Central memory CD8-positive, alpha-beta T cell (primary cell): ENCODE results near the gene DUSP11.
A peak's percentile ranks its signal among the peaks of the same experiment; 100 is the strongest.
"Not testable (repeated sequence)": the region's sequence is repeated elsewhere in the genome, so short reads cannot be mapped to it uniquely, and the experiment has no call there.

Experiments used
- ATAC-seq: fragments of 150-1000 bp; cut with Tn5 transposase; replicated peaks from 2 replicates; pipeline ENCODE4 v1.10.0; 2022; ENCODE audit warnings: mild to moderate bottlenecking, moderate FRiP score, moderate number of reproducible peaks; ENCODE audit not compliant: poor library complexity, severe bottlenecking; ENCODE audit errors: extremely low read depth
- DNase-seq, 2 donors: peaks; one replicate each; pipeline ENCODE4 v3.0.0; 2021; ENCODE audit warnings: low spot score in 2 of 2
- H3K27ac Mint-ChIP-seq: one replicate; pipeline ENCODE4 v1.8.0; 2022; ENCODE audit warnings: low read depth, mild to moderate bottlenecking, moderate library complexity, mixed read lengths
- H3K27me3 Mint-ChIP-seq: one replicate; pipeline ENCODE4 v1.8.0; 2022; ENCODE audit warnings: mixed read lengths
- H3K36me3 Mint-ChIP-seq: one replicate; pipeline ENCODE4 v1.8.0; 2022; ENCODE audit warnings: mild to moderate bottlenecking, moderate library complexity, mixed read lengths; ENCODE audit not compliant: insufficient read depth
- H3K4me1 Mint-ChIP-seq: one replicate; pipeline ENCODE4 v1.8.0; 2022; ENCODE audit warnings: mixed read lengths
- H3K4me3 Mint-ChIP-seq: one replicate; pipeline ENCODE4 v1.8.0; 2022; ENCODE audit warnings: mild to moderate bottlenecking, moderate library complexity, mixed read lengths
- H3K9me3 Mint-ChIP-seq: one replicate; pipeline ENCODE4 v1.8.0; 2022; ENCODE audit warnings: mixed read lengths

Gene DUSP11

GRCh38 chr2:73764945-73765344, 15.0 kb downstream of the DUSP11 start:
- no peak overlapping the region for H3K4me3 Mint-ChIP-seq
- DNase-seq, result no peak
- no peaks in the 10 kb centered on the region for H3K27me3 Mint-ChIP-seq
- no peak overlapping the region for H3K27ac Mint-ChIP-seq
- no peak for ATAC-seq
- H3K4me1 Mint-ChIP-seq, result peaks cover 9% of the 10 kb centered on the region
- no peaks in the 10 kb centered on the region for H3K9me3 Mint-ChIP-seq
- peaks cover 75% of the 10 kb centered on the region for H3K36me3 Mint-ChIP-seq

- peak overlapping the region; percentile 32 for H3K27ac Mint-ChIP-seq
- no peak for ATAC-seq
- H3K36me3 Mint-ChIP-seq, result peaks cover 64% of the 10 kb centered on the region
- no peaks in the 10 kb centered on the region for H3K27me3 Mint-ChIP-seq
- H3K9me3 Mint-ChIP-seq, result no peaks in the 10 kb centered on the region
- DNase-seq, result no peak
- H3K4me1 Mint-ChIP-seq, result peaks cover under 1% of the 10 kb centered on the region
- H3K4me3 Mint-ChIP-seq, result no peak overlapping the region
Observed at GRCh38 chr2:73762571-73762970, 17.3 kb downstream of the DUSP11 start.

- Mint-ChIP-seq H3K27me3 (no peaks in the 10 kb centered on the region), H3K9me3 (no peaks in the 10 kb centered on the region), H3K4me3 (no peak overlapping the region), H3K4me1 (no peaks in the 10 kb centered on the region), H3K27ac (no peak overlapping the region), H3K36me3 (peaks cover 54% of the 10 kb centered on the region)
- no peak for DNase-seq
- ATAC-seq, result no peak
Observed at GRCh38 chr2:73759904-73760303, 20.0 kb downstream of the DUSP11 start.

- H3K9me3 Mint-ChIP-seq, result peaks cover 3% of the 10 kb centered on the region
- no peak for DNase-seq
- no peaks in the 10 kb centered on the region for H3K27me3 Mint-ChIP-seq
- no peak overlapping the region for H3K4me3 Mint-ChIP-seq
- H3K4me1 Mint-ChIP-seq, result peaks cover 3% of the 10 kb centered on the region
- no peak overlapping the region for H3K27ac Mint-ChIP-seq
- no peak for ATAC-seq
- peaks cover 56% of the 10 kb centered on the region for H3K36me3 Mint-ChIP-seq
Observed at GRCh38 chr2:73759285-73759764, 20.6 kb downstream of the DUSP11 start.

GRCh38 chr2:73754332-73754731, 25.6 kb downstream of the DUSP11 start:
- peaks cover 33% of the 10 kb centered on the region for H3K36me3 Mint-ChIP-seq
- not testable (repeated sequence) for ATAC-seq, H3K9me3 Mint-ChIP-seq, H3K4me1 Mint-ChIP-seq, H3K27me3 Mint-ChIP-seq, H3K27ac Mint-ChIP-seq, H3K4me3 Mint-ChIP-seq, DNase-seq

- peaks cover 2% of the 10 kb centered on the region for H3K4me1 Mint-ChIP-seq
- ATAC-seq (no peak), DNase-seq (no peak)
- peaks cover 2% of the 10 kb centered on the region for H3K9me3 Mint-ChIP-seq
- H3K36me3 Mint-ChIP-seq, result peaks cover 22% of the 10 kb centered on the region
- no peak overlapping the region for H3K27ac Mint-ChIP-seq
- H3K27me3 Mint-ChIP-seq, result no peaks in the 10 kb centered on the region
- H3K4me3 Mint-ChIP-seq, result no peak overlapping the region
Observed at GRCh38 chr2:73749314-73749713, 30.6 kb downstream of the DUSP11 start.

- H3K27ac Mint-ChIP-seq, result no peak overlapping the region
Observed at GRCh38 chr2:73746877-73747208, 33.1 kb downstream of the DUSP11 start.

GRCh38 chr2:73746015-73746876, 33.7 kb downstream of the DUSP11 start:
- no peak for ATAC-seq
- Mint-ChIP-seq H3K9me3 (no peaks in the 10 kb centered on the region), H3K27me3 (no peaks in the 10 kb centered on the region), H3K4me3 (no peak overlapping the region), H3K4me1 (no peaks in the 10 kb centered on the region), H3K27ac (no peak overlapping the region), H3K36me3 (peaks cover 19% of the 10 kb centered on the region)
- no peak for DNase-seq

More at GRCh38 chr2:73746877-73747208, 33.1 kb downstream of the DUSP11 start:
- Mint-ChIP-seq H3K27me3 (no peaks in the 10 kb centered on the region), H3K9me3 (no peaks in the 10 kb centered on the region), H3K36me3 (peaks cover 17% of the 10 kb centered on the region), H3K4me1 (no peaks in the 10 kb centered on the region), H3K4me3 (no peak overlapping the region)
- DNase-seq (no peak), ATAC-seq (no peak)

GRCh38 chr2:73740767-73741166, 39.1 kb downstream of the DUSP11 start:
- no peaks in the 10 kb centered on the region for H3K27me3 Mint-ChIP-seq
- no peak for ATAC-seq
- peaks cover 5% of the 10 kb centered on the region for H3K9me3 Mint-ChIP-seq
- no peak overlapping the region for H3K27ac Mint-ChIP-seq
- peaks cover 18% of the 10 kb centered on the region for H3K4me1 Mint-ChIP-seq
- no peak overlapping the region for H3K4me3 Mint-ChIP-seq
- peaks cover 20% of the 10 kb centered on the region for H3K36me3 Mint-ChIP-seq
- no peak for DNase-seq

GRCh38 chr2:73739101-73739500, 40.8 kb downstream of the DUSP11 start:
- peaks cover 22% of the 10 kb centered on the region for H3K36me3 Mint-ChIP-seq
- peaks cover 5% of the 10 kb centered on the region for H3K9me3 Mint-ChIP-seq
- H3K4me1 Mint-ChIP-seq, result peaks cover 18% of the 10 kb centered on the region
- ATAC-seq, result no peak
- no peak overlapping the region for H3K4me3 Mint-ChIP-seq
- H3K27me3 Mint-ChIP-seq, result no peaks in the 10 kb centered on the region
- DNase-seq, result no peak
- H3K27ac Mint-ChIP-seq, result no peak overlapping the region

- Mint-ChIP-seq H3K4me3 (peak within 1 kb of the TSS; percentile 92), H3K4me1 (peaks cover 18% of the 10 kb centered on the region), H3K27me3 (no peaks in the 10 kb centered on the region), H3K27ac (peak within 1 kb of the TSS; percentile 85), H3K9me3 (peaks cover 5% of the 10 kb centered on the region), H3K36me3 (peaks cover 30% of the 10 kb centered on the region)
- DNase-seq (peak; percentile 89 to 92), ATAC-seq (peak; percentile 98)
Observed at GRCh38 chr2:73736855-73737779, 42.8 kb downstream of the DUSP11 start, which contains the start of gene TPRKB. Gene TPRKB, minus strand, starts transcription at chr2:73737345. Its CDS starts 2,776 bp downstream, at chr2:73734569.

- ATAC-seq (no peak), DNase-seq (no peak)
- Mint-ChIP-seq H3K36me3 (peaks cover 32% of the 10 kb centered on the region), H3K4me3 (peak overlapping the region; percentile 92), H3K27me3 (no peaks in the 10 kb centered on the region), H3K9me3 (peaks cover 5% of the 10 kb centered on the region), H3K4me1 (peaks cover 18% of the 10 kb centered on the region), H3K27ac (peak overlapping the region; percentile 85)
Observed at GRCh38 chr2:73736378-73736777, 43.5 kb downstream of the DUSP11 start.
